Neuronal stem cell (in vitro differentiated cells): ENCODE measurements around the gene OBSCN.

Experiments
- DNase-seq: peaks from one replicate; pipeline ENCODE4 v3.0.0-alpha.2; 2013; ENCODE audit warnings: low spot score
- H2AFZ ChIP-seq: one replicate; pipeline ENCODE4 v1.6.1; 2013; ENCODE audit warnings: mild to moderate bottlenecking, low read length, inconsistent platforms
- H2AK5ac ChIP-seq: 2 replicates; pipeline ENCODE4 v1.6.1; 2013; ENCODE audit warnings: low read depth, mild to moderate bottlenecking, inconsistent platforms, low read length, moderate library complexity, mixed read lengths
- H2BK120ac ChIP-seq: 2 replicates; pipeline ENCODE4 v1.6.1; 2013; ENCODE audit warnings: low read depth, mild to moderate bottlenecking, inconsistent platforms, low read length, moderate library complexity, mixed read lengths
- H2BK12ac ChIP-seq: one replicate; pipeline ENCODE4 v1.6.1; 2013; ENCODE audit warnings: low read length, inconsistent platforms
- H2BK15ac ChIP-seq: 2 replicates; pipeline ENCODE4 v1.6.1; 2013; ENCODE audit warnings: mild to moderate bottlenecking, low read length, inconsistent platforms, mixed read lengths
- H2BK5ac ChIP-seq: one replicate; pipeline ENCODE4 v1.6.1; 2013; ENCODE audit warnings: inconsistent platforms, mild to moderate bottlenecking, low read length, moderate library complexity
- H3K14ac ChIP-seq: one replicate; pipeline ENCODE4 v1.6.1; 2013; ENCODE audit warnings: low read length, inconsistent platforms
- H3K18ac ChIP-seq: 2 replicates; pipeline ENCODE4 v1.6.1; 2013; ENCODE audit warnings: low read length, inconsistent platforms
- H3K23ac ChIP-seq: 2 replicates; pipeline ENCODE4 v1.6.1; 2013; ENCODE audit warnings: low read depth, mild to moderate bottlenecking, mixed read lengths, low read length, inconsistent platforms; ENCODE audit not compliant: poor library complexity
- H3K27ac ChIP-seq: replicated peaks from 3 replicates; pipeline ENCODE4 v1.5.1; 2013; ENCODE audit warnings: low read length, inconsistent platforms
- H3K27me3 ChIP-seq, 3 experiments: 2 replicates each; pipeline ENCODE4 v1.6.1; 2013; ENCODE audit warnings: low read length in 3 of 3, mild to moderate bottlenecking in 2 of 3, inconsistent platforms in 1 of 3, low read depth in 1 of 3, mixed read lengths in 1 of 3, moderate library complexity in 1 of 3; ENCODE audit not compliant: control insufficient read depth in 3 of 3, insufficient read depth in 3 of 3
- H3K36me3 ChIP-seq, 2 donors: replicated peaks in 1 of 2; 2 replicates each; pipeline ENCODE4 v1.6.1; 2013; ENCODE audit warnings: low read length in 2 of 2; ENCODE audit not compliant: control insufficient read depth in 2 of 2, insufficient read depth in 2 of 2
- H3K4ac ChIP-seq: 2 replicates; pipeline ENCODE4 v1.6.1; 2013; ENCODE audit warnings: inconsistent platforms, mild to moderate bottlenecking, low read length, moderate library complexity
- H3K4me1 ChIP-seq, 2 donors: 1 replicate in 1 of 2; 2 replicates in 1 of 2; pipeline ENCODE4 v1.6.1; 2013; ENCODE audit warnings: low read length in 2 of 2, low read depth in 1 of 2; ENCODE audit not compliant: control insufficient read depth in 2 of 2, insufficient read depth in 1 of 2
- H3K4me2 ChIP-seq: one replicate; pipeline ENCODE4 v1.6.1; 2013; ENCODE audit warnings: mild to moderate bottlenecking, low read length, inconsistent platforms; ENCODE audit not compliant: insufficient read depth, poor library complexity, severe bottlenecking
- H3K4me3 ChIP-seq, 2 donors: 2 replicates each; pipeline ENCODE4 v1.5.1; 2013; ENCODE audit warnings: low read length in 2 of 2, mild to moderate bottlenecking in 2 of 2, inconsistent platforms in 1 of 2, moderate library complexity in 1 of 2
- H3K79me1 ChIP-seq: one replicate; pipeline ENCODE4 v1.6.1; 2013; ENCODE audit warnings: low read depth, mild to moderate bottlenecking, inconsistent platforms, low read length, moderate library complexity
- H3K9ac ChIP-seq: one replicate; pipeline ENCODE4 v1.6.1; 2013; ENCODE audit warnings: mild to moderate bottlenecking, low read depth, low read length, inconsistent platforms; ENCODE audit not compliant: poor library complexity
- H3K9me3 ChIP-seq, 2 donors: replicated peaks in 1 of 2; 2 replicates each; pipeline versions ENCODE3 to v1.6.1; 2013; ENCODE audit warnings: low read length in 2 of 2, mild to moderate bottlenecking in 2 of 2, inconsistent platforms in 1 of 2, low read depth in 1 of 2, mixed read lengths in 1 of 2, moderate library complexity in 1 of 2; ENCODE audit not compliant: control insufficient read depth in 2 of 2, insufficient read depth in 1 of 2
- H4K8ac ChIP-seq: one replicate; pipeline ENCODE4 v1.6.1; 2013; ENCODE audit warnings: low read depth, mild to moderate bottlenecking, inconsistent platforms, low read length, moderate library complexity
- H4K91ac ChIP-seq: one replicate; pipeline ENCODE4 v1.6.1; 2013; ENCODE audit warnings: low read length, low read depth, mild to moderate bottlenecking, inconsistent platforms; ENCODE audit not compliant: poor library complexity
- WGBS, 2 donors: extraction: QIAGEN DNeasy Blood & Tissue Kit; methylation state at CpG; one replicate each; pipeline ENCODE4 v1.1.7; 2013; ENCODE audit warnings: missing lambda C conversion rate in 2 of 2, mixed read lengths in 1 of 2; ENCODE audit not compliant: insufficient read length in 2 of 2, insufficient replicate concordance in 1 of 2; ENCODE audit errors: extremely low coverage in 2 of 2; 5-methylcytosine and 5-hydroxymethylcytosine counted together

OBSCN gene

DNA sequence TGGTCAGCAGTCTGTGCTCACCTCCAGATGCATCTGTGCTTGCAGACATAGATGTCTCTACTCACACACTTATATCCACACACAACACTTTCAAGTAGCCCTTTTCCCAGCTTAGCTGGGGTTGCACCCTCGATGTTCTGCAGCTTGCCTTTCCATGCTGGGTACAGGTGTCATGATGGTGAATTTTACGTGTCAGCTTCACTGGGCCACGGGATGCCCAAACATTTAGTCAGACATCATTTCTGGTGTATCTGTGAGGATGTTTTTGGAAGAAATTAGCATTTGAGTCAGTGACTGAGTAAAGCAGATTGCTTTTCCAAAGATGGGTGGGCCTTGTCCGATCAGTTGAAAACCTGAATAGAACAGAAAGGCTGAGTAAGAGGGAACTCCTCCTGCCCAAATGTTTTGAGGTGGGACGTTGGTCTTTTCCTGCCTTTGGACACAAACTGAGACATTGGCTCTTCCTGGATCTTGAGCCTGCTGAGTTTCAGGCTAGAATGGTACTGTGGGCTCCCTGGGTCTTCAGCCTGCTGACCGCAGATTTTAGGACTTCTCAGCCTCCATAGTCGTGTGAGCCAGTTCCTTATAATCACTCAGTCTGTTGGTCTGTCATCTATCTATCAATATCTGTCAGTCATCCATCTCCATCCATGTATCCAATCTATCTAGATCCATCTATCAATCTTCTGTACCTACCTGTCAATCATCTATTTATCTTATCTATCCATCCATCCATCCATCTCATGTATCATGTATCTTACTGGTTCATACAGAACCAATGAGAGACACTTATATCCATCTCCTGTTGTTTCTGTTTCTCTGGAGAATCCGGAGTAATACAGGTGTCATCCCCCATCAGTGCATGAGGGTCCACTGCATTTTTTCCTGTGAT lies 12.7 kb upstream of the OBSCN start:
- peaks cover 0 to 29% of the 10 kb centered on the region in 2 donors for H3K9me3 ChIP-seq
- no peak overlapping the region for H2BK15ac ChIP-seq
- no peak overlapping the region for H3K27ac ChIP-seq
- no CpG with 5 or more reads among the region's 8 CpGs for WGBS, 2 donors
- H2AK5ac ChIP-seq = no peak overlapping the region
- H4K91ac ChIP-seq = no peak overlapping the region
- no peak overlapping the region for H2AFZ ChIP-seq
- H3K36me3 ChIP-seq = no peaks in the 10 kb centered on the region
- no peak overlapping the region for H3K4ac ChIP-seq
- H3K9ac ChIP-seq = no peak overlapping the region
- no peak overlapping the region for H2BK12ac ChIP-seq
- H3K4me2 ChIP-seq = no peak overlapping the region
- H3K4me3 ChIP-seq = no peak overlapping the region
- DNase-seq = no peak
- peaks cover 3% of the 10 kb centered on the region for H3K79me1 ChIP-seq
- H4K8ac ChIP-seq = no peak overlapping the region
- H2BK120ac ChIP-seq = no peak overlapping the region
- no peak overlapping the region for H2BK5ac ChIP-seq
- no peaks in the 10 kb centered on the region for H3K27me3 ChIP-seq
- H3K14ac ChIP-seq = no peak overlapping the region
- H3K18ac ChIP-seq = no peak overlapping the region
- H3K23ac ChIP-seq = no peak overlapping the region
- H3K4me1 ChIP-seq = peaks cover 0 to 9% of the 10 kb centered on the region in 2 donors

DNA sequence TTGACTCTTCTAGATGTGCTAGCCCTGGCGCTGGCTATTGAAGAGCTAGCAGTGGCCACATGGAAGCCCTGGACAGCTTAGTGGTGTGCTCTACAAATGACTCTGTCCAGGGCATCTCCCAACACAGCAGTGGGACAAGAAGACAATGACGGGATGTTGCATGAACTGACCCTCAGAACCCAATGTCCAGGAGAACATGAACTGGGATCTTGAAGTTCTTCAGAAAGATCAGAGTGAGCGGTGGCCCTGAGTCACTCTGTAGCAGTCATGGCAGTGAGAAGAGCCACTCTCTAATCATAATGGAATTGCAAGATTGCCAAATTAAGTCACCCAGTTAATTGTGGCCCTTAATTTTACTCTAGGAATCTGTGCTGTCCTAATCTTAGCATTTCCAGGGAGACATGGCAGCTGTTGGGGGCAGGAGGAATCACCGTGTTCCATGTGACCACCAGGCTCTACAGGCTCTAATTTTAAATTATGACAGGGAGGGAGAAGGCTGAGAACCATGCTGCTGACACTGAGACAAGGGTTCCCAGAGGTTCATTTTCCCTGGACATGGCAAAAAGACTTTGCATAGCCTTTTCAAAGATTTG lies 10.2 kb upstream of the OBSCN start:
- no peak for DNase-seq
- H3K36me3 ChIP-seq = no peaks in the 10 kb centered on the region
- no CpG with 5 or more reads among the region's 4 CpGs for WGBS, 2 donors
- no peak overlapping the region for H3K14ac ChIP-seq
- H4K8ac ChIP-seq = no peak overlapping the region
- no peak overlapping the region for H3K4me2 ChIP-seq
- H3K27ac ChIP-seq = no peak overlapping the region
- H3K79me1 ChIP-seq = peaks cover 1% of the 10 kb centered on the region
- peaks cover 2 to 29% of the 10 kb centered on the region in 2 donors for H3K9me3 ChIP-seq
- no peaks in the 10 kb centered on the region for H3K27me3 ChIP-seq
- H4K91ac ChIP-seq = no peak overlapping the region
- no peak overlapping the region for H3K9ac ChIP-seq
- H3K23ac ChIP-seq = no peak overlapping the region
- H2AFZ ChIP-seq = no peak overlapping the region
- no peak overlapping the region for H3K18ac ChIP-seq
- peaks cover 0 to 9% of the 10 kb centered on the region in 2 donors for H3K4me1 ChIP-seq
- no peak overlapping the region for H2BK120ac ChIP-seq
- H3K4me3 ChIP-seq = no peak overlapping the region
- H2BK5ac ChIP-seq = no peak overlapping the region
- no peak overlapping the region for H2AK5ac ChIP-seq
- no peak overlapping the region for H3K4ac ChIP-seq
- no peak overlapping the region for H2BK15ac ChIP-seq
- H2BK12ac ChIP-seq = no peak overlapping the region

DNA sequence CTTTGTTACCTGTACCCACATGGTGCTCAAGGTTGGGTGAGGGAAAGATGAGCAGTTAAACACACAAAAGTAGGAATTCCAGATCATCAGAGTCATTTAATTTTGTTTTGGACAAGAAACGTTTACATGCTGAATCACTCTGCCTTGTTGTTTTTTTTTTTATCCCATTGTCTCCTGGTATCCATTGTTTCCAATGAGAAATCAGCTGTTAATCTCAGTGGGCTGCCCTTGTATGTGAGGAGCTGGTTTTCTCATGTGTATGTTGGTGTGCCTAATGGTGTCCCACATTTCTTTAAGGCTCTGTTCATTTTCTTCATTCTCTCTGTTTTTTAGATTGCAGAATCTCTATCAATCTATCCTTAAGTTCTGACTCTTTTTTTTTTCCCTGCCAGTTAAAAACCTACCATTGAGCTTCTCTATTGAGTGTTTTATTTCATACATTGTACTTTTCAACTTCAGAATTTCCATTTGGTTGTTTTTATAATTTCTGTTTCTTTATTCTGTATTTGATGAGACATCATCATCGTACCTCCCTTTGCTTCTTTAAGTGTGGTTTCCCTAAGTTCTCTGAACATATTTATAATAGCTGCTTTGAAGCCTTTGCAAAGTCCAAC lies 8.8 kb upstream of the OBSCN start:
- Histone ChIP-seq H3K27ac (no peak overlapping the region), H2BK15ac (no peak overlapping the region), H4K8ac (no peak overlapping the region), H3K14ac (no peak overlapping the region), H4K91ac (no peak overlapping the region), H3K4ac (no peak overlapping the region), H3K36me3 (no peaks in the 10 kb centered on the region), H3K18ac (no peak overlapping the region), H3K27me3 (no peaks in the 10 kb centered on the region), H2AFZ (no peak overlapping the region), H3K79me1 (peaks cover 1% of the 10 kb centered on the region), H2AK5ac (no peak overlapping the region), H2BK120ac (no peak overlapping the region), H3K23ac (no peak overlapping the region), H2BK12ac (no peak overlapping the region), H3K4me2 (no peak overlapping the region), H3K9me3 (peaks cover 2 to 29% of the 10 kb centered on the region in 2 donors), H3K4me3 (no peak overlapping the region), H3K4me1 (peaks cover 0 to 7% of the 10 kb centered on the region in 2 donors), H2BK5ac (no peak overlapping the region), H3K9ac (no peak overlapping the region)
- DNase-seq = no peak
- whole genome bisulfite sequencing, 2 donors = no CpG with 5 or more reads among the region's 2 CpGs

DNA sequence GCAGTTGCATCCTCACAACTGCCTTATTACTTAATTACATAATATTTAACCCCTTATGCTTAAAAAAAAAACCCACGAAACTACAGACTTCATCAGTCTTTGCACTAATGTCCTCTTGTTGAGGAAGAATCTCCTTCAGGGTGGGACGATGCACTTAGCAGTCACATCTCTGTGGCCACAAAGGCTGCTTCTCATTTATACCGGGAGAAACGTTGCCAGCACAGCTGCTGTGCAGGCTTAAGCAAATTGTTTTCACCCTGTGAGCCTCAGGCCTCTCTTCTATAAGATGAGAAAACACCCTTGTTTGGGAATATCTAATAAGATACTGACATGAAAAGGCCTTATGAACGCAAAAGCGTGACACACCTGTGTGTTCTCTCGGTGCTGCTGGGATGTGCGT lies 2.9 kb upstream of the OBSCN start:
- H3K23ac ChIP-seq = no peak overlapping the region
- H3K4me2 ChIP-seq = no peak overlapping the region
- no peak overlapping the region for H3K27ac ChIP-seq
- no peak overlapping the region for H3K4me3 ChIP-seq
- no peaks in the 10 kb centered on the region for H3K36me3 ChIP-seq
- H3K27me3 ChIP-seq = no peaks in the 10 kb centered on the region
- H3K14ac ChIP-seq = no peak overlapping the region
- H3K18ac ChIP-seq = no peak overlapping the region
- H3K9me3 ChIP-seq = peaks cover 1 to 2% of the 10 kb centered on the region in 2 donors
- peak overlapping the region; percentile 80 for H2AFZ ChIP-seq
- no peak overlapping the region for H3K4ac ChIP-seq
- no peak overlapping the region for H4K91ac ChIP-seq
- H4K8ac ChIP-seq = no peak overlapping the region
- H2AK5ac ChIP-seq = no peak overlapping the region
- DNase-seq = no peak
- no peak overlapping the region for H3K9ac ChIP-seq
- H2BK15ac ChIP-seq = no peak overlapping the region
- H2BK12ac ChIP-seq = no peak overlapping the region
- H2BK120ac ChIP-seq = no peak overlapping the region
- 100% methylated on average over 1 of the region's 8 CpGs; no CpG with 5 or more reads in 1 of the 2 donors for WGBS, 2 donors
- H3K4me1 ChIP-seq = peaks cover 22 to 28% of the 10 kb centered on the region in 2 donors
- no peak overlapping the region for H2BK5ac ChIP-seq
- H3K79me1 ChIP-seq = peaks cover 7% of the 10 kb centered on the region
